Fibroblast of upper back skin (primary cell): ENCODE measurements around the gene GNPDA1.
"Not testable (repeated sequence)": the region's sequence is repeated elsewhere in the genome, so short reads cannot be mapped to it uniquely, and the experiment has no call there.

ENCODE experiments used
- DNase-seq: peaks from one replicate; pipeline ENCODE4 v3.0.0-alpha.2; 2013

The GNPDA1 gene

GRCh38 chr5:142012792-142013388, at the start of gene GNPDA1:
Gene GNPDA1, minus strand, starts transcription at chr5:142013027. Its CDS starts 992 bp downstream, at chr5:142012035.
- peak; percentile 62 for DNase-seq

- peak; percentile 13 for DNase-seq
Measured at GRCh38 chr5:142059304-142059940, 46.6 kb upstream of the GNPDA1 start.

GRCh38 chr5:142057697-142058056, 44.9 kb upstream of the GNPDA1 start:
- DNase-seq = no peak

- DNase-seq = no peak
Measured at GRCh38 chr5:142056816-142057696, 44.2 kb upstream of the GNPDA1 start.

- DNase-seq = no peak
Measured at GRCh38 chr5:142055301-142055700, 42.5 kb upstream of the GNPDA1 start.

- DNase-seq = peak; percentile 66
Measured at GRCh38 chr5:142053426-142054151, 40.8 kb upstream of the GNPDA1 start.

- not testable (repeated sequence) for DNase-seq
Measured at GRCh38 chr5:142052026-142052425, 39.2 kb upstream of the GNPDA1 start.

GRCh38 chr5:142048272-142048671, 35.4 kb upstream of the GNPDA1 start:
- DNase-seq = no peak

GRCh38 chr5:142046191-142046590, 33.4 kb upstream of the GNPDA1 start:
- no peak for DNase-seq

GRCh38 chr5:142040881-142041280, 28.1 kb upstream of the GNPDA1 start:
- DNase-seq = not testable (repeated sequence)

GRCh38 chr5:142040285-142040684, 27.5 kb upstream of the GNPDA1 start:
- no peak for DNase-seq

GRCh38 chr5:142038735-142039134, 25.9 kb upstream of the GNPDA1 start:
- DNase-seq = no peak

- DNase-seq = not testable (repeated sequence)
Measured at GRCh38 chr5:142037599-142037998, 24.8 kb upstream of the GNPDA1 start.

- no peak for DNase-seq
Measured at GRCh38 chr5:142036918-142037317, 24.1 kb upstream of the GNPDA1 start.

- DNase-seq = no peak
Measured at GRCh38 chr5:142034994-142035393, 22.2 kb upstream of the GNPDA1 start.

GRCh38 chr5:142033632-142034567, 21.1 kb upstream of the GNPDA1 start:
- DNase-seq = not testable (repeated sequence)

- DNase-seq = no peak
Measured at GRCh38 chr5:142032747-142033631, 20.2 kb upstream of the GNPDA1 start.

- no peak for DNase-seq
Measured at GRCh38 chr5:142032150-142032549, 19.3 kb upstream of the GNPDA1 start.

- DNase-seq = no peak
Measured at GRCh38 chr5:142025637-142026036, 12.8 kb upstream of the GNPDA1 start.

- peak; percentile 78 for DNase-seq
Measured at GRCh38 chr5:142024771-142025304, 12.0 kb upstream of the GNPDA1 start.

- no peak for DNase-seq
Measured at GRCh38 chr5:142023836-142024235, 11.0 kb upstream of the GNPDA1 start.
